HG02571 (cell line): ENCODE measurements around the gene SVBP.
"Not testable (repeated sequence)": the region's sequence is repeated elsewhere in the genome, so short reads cannot be mapped to it uniquely, and the experiment has no call there.

ENCODE experiments used
- ATAC-seq: cut with Tn5 transposase; IDR thresholded peaks from one replicate; pipeline ENCODE4 v1.9.1; 2021; ENCODE audit warnings: mild to moderate bottlenecking, moderate library complexity; ENCODE audit not compliant: unreplicated experiment

SVBP gene, protein sequence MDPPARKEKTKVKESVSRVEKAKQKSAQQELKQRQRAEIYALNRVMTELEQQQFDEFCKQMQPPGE

DNA sequence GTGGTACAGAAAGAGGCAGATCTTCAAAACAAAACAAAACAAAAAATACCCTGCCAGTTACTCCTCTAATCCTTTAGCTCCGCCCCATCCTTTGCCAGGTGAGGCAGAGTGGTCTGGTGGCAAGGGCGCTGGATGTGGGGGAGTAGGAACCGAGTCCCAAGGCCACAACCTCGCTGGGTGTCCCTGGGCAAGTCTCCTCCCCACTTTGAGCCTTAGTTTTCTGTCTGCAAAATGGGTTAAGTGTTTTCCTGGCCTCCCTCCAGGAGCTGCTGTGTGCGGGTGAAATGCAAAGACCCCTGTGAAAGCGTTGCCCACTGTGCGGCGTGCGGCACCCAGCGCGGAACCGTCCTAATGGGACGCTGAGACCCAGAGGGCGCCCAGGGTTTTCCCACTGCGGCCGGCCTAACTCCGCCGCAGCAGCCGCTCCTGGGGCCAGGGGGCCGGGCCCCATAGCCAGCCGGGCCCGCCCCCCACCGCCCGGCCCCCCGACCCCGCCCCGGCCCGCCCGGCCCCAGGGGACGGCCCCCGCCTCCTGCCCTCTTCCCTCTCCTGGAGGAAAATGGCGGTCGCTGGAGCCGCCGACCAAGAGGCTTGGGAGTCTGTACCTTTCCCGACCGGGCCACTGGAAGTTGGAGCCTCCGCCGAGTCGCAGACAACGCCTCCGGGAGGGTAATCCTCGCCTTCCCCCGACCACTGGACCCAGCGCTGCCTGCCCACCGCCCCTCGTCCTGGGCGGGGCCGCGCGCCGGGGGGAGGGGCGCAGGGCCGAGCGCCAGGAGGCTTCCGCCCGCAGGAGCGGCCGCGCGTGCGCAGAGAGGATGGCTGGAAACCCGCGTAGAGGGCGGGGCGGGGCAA is at the start of gene SVBP, which contains the start of gene ERMAP:
Gene SVBP, minus strand, starts transcription at position 813 of the 855 bp plus-strand sequence. CDS start 853 bp downstream, outside the sequence.
Gene ERMAP, plus strand, starts transcription at position 538 of the 855 bp plus-strand sequence. CDS start 13,327 bp downstream, outside the sequence.
- peak; percentile 80 for ATAC-seq

GRCh38 chr1:42866549-42866948 is 49.4 kb upstream of the SVBP start:
- ATAC-seq: no peak

DNA sequence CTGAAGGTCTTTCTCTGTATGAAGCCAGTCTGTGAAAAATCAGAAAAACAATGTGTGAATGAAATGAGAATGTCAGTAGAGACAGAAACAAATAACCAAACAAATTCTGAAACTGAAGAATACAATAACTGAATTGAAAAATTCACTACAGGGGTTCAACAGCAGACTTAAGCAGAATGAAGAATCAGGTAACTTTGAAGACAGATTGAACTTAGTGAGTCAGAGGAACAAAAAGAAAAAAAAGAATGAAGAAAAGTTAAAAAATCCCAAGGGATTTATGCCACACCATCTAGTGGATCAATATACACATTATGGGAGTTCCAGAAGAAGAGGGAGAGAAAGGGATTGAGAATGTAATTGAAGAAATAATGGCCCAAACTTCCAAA is 43.8 kb upstream of the SVBP start:
- ATAC-seq: no peak

DNA sequence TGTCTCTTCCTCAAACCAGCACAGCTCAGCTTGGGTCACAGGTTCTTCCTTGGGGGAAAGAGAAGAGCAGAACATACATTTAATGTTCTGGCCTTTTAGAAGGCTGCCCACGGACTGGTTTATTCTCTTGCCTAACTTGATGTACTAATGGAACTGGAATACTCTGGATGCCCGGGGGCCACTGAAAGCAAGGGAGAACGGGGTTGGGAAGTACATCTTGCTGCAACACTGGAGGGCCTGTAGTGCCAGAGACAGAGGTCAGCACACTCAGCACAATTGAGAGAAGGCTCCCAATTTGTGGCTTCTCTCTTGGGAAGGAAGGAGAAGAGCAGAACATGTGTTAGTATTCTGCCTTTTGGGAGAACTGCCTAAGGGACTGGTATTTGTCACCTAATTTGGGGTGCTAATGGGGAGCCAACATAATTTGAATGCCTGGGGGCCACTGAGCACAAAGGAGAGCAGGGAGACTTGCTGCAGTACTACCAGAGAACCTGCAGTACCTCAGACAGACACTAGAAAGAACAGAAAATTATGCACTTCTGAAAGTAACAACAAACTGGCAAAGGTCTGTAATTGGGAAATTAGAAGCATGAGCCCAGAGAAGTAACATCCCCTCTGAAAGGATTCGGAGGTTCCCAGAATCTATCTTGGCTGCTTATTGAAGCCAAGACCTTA is 43.3 kb upstream of the SVBP start:
- no peak for ATAC-seq

- not testable (repeated sequence) for ATAC-seq
These were observed 42.2 kb upstream of the SVBP start for GRCh38 chr1:42859366-42859765.

- not testable (repeated sequence) for ATAC-seq
These were observed 39.4 kb upstream of the SVBP start for GRCh38 chr1:42856554-42856953.

- ATAC-seq: no peak
These were observed 36.1 kb upstream of the SVBP start for GRCh38 chr1:42853116-42853884.

- no peak for ATAC-seq
These were observed 35.4 kb upstream of the SVBP start for GRCh38 chr1:42852608-42852980.

GRCh38 chr1:42851960-42852607 is 34.9 kb upstream of the SVBP start:
- ATAC-seq: no peak

DNA sequence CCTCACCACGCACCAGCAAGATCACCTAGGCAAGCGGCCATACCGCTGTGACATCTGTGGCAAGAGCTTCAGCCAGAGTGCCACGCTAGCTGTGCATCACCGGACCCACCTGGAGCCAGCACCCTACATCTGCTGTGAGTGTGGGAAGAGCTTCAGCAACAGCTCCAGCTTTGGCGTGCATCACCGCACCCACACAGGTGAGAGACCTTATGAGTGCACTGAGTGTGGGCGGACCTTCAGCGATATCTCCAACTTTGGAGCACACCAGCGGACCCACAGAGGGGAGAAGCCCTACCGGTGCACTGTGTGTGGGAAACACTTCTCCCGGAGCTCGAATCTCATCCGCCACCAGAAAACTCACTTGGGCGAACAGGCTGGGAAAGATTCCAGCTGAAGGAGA is 34.2 kb upstream of the SVBP start:
- no peak for ATAC-seq

- no peak for ATAC-seq
These were observed 32.7 kb upstream of the SVBP start for GRCh38 chr1:42849944-42850343.

- ATAC-seq: no peak
These were observed 31.8 kb upstream of the SVBP start for GRCh38 chr1:42848823-42849537.

- no peak for ATAC-seq
These were observed 30.7 kb upstream of the SVBP start for GRCh38 chr1:42847721-42848460.

- ATAC-seq: peak; percentile 3
These were observed 30.0 kb upstream of the SVBP start for GRCh38 chr1:42847111-42847595.

GRCh38 chr1:42846257-42847110 is 29.3 kb upstream of the SVBP start, which contains the start of gene ZNF691:
TSS of gene ZNF691 (plus strand) at chr1:42846613. CDS start at chr1:42849659, 3,046 bp downstream.
- peak; percentile 93 for ATAC-seq

DNA sequence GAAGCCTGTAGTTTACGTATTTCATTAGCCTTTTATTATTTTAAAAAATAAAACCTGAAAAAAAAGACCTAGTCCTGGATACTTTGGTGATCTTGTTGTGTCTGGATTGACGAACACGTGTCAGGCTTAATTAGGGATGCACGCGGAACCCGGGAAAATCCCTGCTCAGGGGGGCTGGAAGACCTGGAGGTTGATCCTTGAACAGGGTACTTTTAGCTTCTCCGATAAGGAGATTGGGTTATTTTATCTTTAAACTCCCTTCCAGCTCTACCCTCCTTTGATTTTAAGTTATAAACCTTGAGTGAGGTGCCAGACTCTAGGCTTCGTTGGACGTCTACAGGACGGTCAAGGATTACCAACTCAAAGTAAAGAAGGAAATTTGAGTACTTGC is 28.7 kb upstream of the SVBP start:
- ATAC-seq: peak; percentile 5

GRCh38 chr1:42845193-42845592 is 28.0 kb upstream of the SVBP start:
- ATAC-seq: no peak

DNA sequence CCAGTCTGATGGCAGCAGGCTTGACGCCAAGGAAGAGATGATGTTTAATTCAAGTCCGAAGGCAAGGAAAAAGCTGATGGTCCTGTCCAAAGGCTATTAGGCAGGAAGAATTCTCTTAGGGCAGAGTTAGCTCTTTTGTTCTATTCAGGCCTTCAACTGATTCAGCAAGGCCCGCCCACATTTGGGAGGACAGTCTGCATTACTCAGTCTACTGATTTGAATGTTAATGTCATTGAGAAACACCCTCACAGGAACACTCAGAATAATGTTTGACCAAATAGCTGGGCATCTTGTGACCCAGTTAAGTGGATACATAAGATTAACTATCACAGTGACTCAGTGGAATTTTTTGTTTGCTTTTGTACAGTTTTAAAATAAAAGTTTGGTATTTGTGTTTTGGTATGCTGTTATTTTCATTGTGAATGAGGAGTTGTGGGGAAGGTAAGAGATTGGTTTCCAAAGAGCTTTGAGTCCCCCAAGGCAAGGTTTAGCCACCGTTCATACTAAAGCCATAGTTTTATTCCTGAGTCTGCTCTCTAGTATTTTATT is 27.5 kb upstream of the SVBP start:
- no peak for ATAC-seq
